ENCODE data around the gene ANKMY1. TPM values are rescaled to one million over a fixed set of nuclear protein-coding genes. Genes with fewer than 3 reads are reported as not detected.

ANKMY1 gene
- total and polyA plus RNA-seq, 2 experiments from 2014 or later: 2.3 to 8.9 TPM

DNA sequence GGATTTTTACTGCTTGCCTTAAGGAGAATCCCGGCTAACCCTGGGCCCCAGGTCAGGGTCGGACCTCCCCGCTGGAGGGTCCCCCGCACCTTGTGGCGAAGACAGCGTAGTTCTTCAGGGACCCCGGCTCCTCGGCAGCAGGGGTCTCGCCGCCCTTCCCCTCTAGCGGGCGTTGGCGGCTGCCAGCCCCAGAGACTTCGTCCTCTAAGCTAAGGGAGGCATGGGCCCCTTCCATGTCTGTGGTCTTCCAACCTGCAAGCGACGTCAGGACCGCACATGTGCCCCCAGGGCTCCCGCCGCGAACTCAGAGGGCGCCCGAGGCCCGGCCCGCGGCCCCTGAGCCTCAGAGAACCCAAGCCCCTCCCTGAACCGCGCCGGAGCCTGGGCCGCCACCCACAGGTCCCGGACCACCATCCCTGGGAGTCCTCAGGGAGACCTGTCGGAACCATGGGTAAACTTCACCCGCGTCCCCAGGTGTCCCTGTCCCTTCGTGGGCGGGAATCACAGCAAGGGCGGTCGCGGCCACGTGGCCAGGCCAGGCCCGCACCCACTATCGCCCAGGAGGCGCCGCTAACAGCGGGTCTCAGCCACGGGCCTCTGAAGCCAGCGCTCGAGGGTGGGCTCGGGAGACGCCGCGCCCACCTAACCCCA is 562 bp downstream of the ANKMY1 start:
- Histone ChIP-seq H3K27ac (ENCODE audit: low read depth) (no peak overlapping the region), H3K27me3 (ENCODE audit: insufficient read depth) (peaks cover 24% of the 10 kb centered on the region), H3K4me1 (ENCODE audit: insufficient read depth) (peaks cover 15% of the 10 kb centered on the region), H3K79me2 (replicated peaks; ENCODE audit: insufficient read depth) (peaks cover 9% of the 10 kb centered on the region; the same call in 1 of the 2 replicates), H2AFZ (peak overlapping the region; percentile 56; the same call in 1 of the 2 replicates), H4K20me1 (replicated peaks; ENCODE audit: insufficient read depth) (no peaks in the 10 kb centered on the region), H3K4me3 (peak overlapping the region; percentile 56), H3K4me2 (peak overlapping the region; percentile 78), H3K36me3 (ENCODE audit: insufficient read depth) (no peaks in the 10 kb centered on the region), H3F3A (replicated peaks; ENCODE audit: low read depth) (0 out of 2 replicates have a peak, but pooled peaks cover 5% of the 10 kb centered on the region), H3K9me2 (ENCODE audit: insufficient read depth) (no peaks in the 10 kb centered on the region; the same call in 1 of the 2 replicates)
- peak; percentile 48 for DNase-seq (ENCODE audit: low spot score)
- Mint-ChIP-seq H3K36me3 (ENCODE audit: low read depth) (peaks cover 14% of the 10 kb centered on the region; the same call in 2 of the 3 replicates), H3K27ac (no peak overlapping the region), H3K9me3 (no peaks in the 10 kb centered on the region; the same call in 2 of the 3 replicates), H3K27me3 (ENCODE audit: insufficient read depth, low read depth, poor library complexity) (peaks cover 32% of the 10 kb centered on the region), H3K4me3 (peak overlapping the region; percentile 53), H3K4me1 (peaks cover 26% of the 10 kb centered on the region)
- peak; percentile 4 for ATAC-seq
- TF ChIP-seq, protein P1, sequence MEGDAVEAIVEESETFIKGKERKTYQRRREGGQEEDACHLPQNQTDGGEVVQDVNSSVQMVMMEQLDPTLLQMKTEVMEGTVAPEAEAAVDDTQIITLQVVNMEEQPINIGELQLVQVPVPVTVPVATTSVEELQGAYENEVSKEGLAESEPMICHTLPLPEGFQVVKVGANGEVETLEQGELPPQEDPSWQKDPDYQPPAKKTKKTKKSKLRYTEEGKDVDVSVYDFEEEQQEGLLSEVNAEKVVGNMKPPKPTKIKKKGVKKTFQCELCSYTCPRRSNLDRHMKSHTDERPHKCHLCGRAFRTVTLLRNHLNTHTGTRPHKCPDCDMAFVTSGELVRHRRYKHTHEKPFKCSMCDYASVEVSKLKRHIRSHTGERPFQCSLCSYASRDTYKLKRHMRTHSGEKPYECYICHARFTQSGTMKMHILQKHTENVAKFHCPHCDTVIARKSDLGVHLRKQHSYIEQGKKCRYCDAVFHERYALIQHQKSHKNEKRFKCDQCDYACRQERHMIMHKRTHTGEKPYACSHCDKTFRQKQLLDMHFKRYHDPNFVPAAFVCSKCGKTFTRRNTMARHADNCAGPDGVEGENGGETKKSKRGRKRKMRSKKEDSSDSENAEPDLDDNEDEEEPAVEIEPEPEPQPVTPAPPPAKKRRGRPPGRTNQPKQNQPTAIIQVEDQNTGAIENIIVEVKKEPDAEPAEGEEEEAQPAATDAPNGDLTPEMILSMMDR (conservative IDR thresholded peaks at IDR 0.05; ENCODE audit: low read depth in 2 of 2): 0 out of 4 replicates have a peak, but pooled peaks of 1 of the 2 experiments have one; percentile 10
- TF ChIP-seq POLR2AphosphoS5 (IDR thresholded peaks at IDR 0.05; ENCODE audit: low read depth): no peak

DNA sequence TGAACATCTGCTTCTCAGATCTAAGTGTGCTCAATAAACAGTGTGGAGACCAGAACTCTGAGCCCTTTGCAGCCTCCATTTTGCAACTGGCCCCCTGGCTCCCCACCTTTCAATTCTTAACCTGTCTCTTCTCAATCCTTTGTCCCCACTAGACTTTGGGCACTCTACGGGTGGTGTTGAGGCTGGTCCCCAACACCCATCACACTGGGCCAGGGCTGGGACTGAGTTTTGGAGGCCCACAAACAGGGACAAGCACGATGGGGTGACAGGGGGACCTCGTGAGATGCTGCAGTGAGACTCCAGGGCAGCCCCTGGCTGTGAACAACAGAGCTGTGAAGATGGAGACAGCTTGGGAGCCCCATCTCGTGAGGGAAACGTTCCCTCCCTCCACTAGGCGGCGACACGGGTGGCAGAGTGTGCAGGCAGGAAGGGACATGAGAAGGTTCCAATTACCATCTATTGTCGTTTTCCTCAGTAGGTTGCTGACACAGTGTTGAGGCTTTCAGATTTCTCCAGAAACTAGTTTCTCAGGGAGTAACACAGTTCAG is 1.2 kb downstream of the ANKMY1 start:
- Mint-ChIP-seq H3K4me1 (peaks cover 23% of the 10 kb centered on the region), H3K9me3 (peaks cover 4% of the 10 kb centered on the region; the same call in 1 of the 3 replicates), H3K36me3 (ENCODE audit: low read depth) (peaks cover 20% of the 10 kb centered on the region), H3K4me3 (peak overlapping the region; percentile 53), H3K27ac (no peak overlapping the region), H3K27me3 (ENCODE audit: insufficient read depth, low read depth, poor library complexity) (peaks cover 32% of the 10 kb centered on the region)
- H4K20me1 ChIP-seq (replicated peaks; ENCODE audit: insufficient read depth): no peaks in the 10 kb centered on the region
- TF ChIP-seq EZH2 (IDR thresholded peaks at IDR 0.05; ENCODE audit: low read depth, unreplicated experiment) (no peak), CREB1 (CRISPR knock-in tag; IDR thresholded peaks at IDR 0.05; ENCODE audit: low read depth) (0 out of 2 replicates have a peak, but pooled peaks have one; percentile 8), STAT1 (IDR thresholded peaks at IDR 0.05; ENCODE audit: unreplicated experiment) (no peak)
- TF ChIP-seq, protein P1 (conservative IDR thresholded peaks at IDR 0.05; ENCODE audit: low read depth in 2 of 2): peak; percentile 71 to 95
- peak overlapping the region; percentile 56; the same call in 1 of the 2 replicates for H2AFZ ChIP-seq
- H3K27me3 ChIP-seq (ENCODE audit: insufficient read depth): peaks cover 24% of the 10 kb centered on the region
- ATAC-seq: peak; percentile 26
- H3K4me3 ChIP-seq: peak overlapping the region; percentile 56
- 0 out of 2 replicates have a peak, but pooled peaks cover 5% of the 10 kb centered on the region for H3F3A ChIP-seq (replicated peaks; ENCODE audit: low read depth)
- DNase-seq (ENCODE audit: low spot score): peak; percentile 79
- H3K36me3 ChIP-seq (ENCODE audit: insufficient read depth): no peaks in the 10 kb centered on the region
- H3K4me1 ChIP-seq (ENCODE audit: insufficient read depth): peaks cover 13% of the 10 kb centered on the region
- no peaks in the 10 kb centered on the region; the same call in 1 of the 2 replicates for H3K9me2 ChIP-seq (ENCODE audit: insufficient read depth)
- peak overlapping the region; percentile 78 for H3K4me2 ChIP-seq
- H3K79me2 ChIP-seq (replicated peaks; ENCODE audit: insufficient read depth): peaks cover 9% of the 10 kb centered on the region; the same call in 1 of the 2 replicates
- no peak overlapping the region for H3K27ac ChIP-seq (ENCODE audit: low read depth)
